ENCODE measurements around the gene MED15.

DNA sequence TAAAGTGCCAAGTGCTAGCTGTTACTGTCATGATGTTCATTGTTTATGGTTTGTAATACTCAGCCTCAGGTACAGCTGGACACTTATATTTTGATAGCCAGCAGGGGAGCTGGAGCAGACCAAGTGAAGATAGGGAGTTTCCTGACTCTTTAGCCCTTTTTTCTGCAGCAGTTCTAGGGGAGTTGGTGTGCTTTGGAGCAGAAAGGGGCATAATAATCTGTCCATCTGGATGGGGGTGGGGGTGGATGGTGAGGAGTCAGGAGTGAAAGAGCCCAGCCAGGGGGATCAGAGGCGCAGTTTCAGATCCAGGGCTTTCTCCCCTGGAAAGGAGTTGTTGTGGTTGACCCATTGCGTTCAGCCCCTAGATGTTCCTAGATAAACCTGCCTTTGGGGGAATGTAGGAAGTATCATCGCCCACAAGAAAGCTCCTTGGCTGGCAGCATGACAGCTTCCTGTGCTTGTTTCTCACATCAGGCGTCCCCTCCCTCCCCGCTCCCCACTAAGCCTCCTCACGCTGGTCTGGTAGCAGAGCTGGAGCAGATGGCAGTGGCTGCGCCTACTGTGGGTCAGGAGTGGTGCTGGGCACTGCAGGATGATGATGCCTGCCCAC lies 41.9 kb downstream of the MED15 start:
- TF ChIP-seq CTCF (IDR thresholded peaks at IDR 0.05; ENCODE audit: low read depth, low read length, poor library complexity, severe bottlenecking) (no peak), EZH2phosphoT487 (IDR thresholded peaks at IDR 0.05; ENCODE audit: borderline replicate concordance, low read length) (no peak)
